OCI-LY1 (cell line): ENCODE results near the gene ABLIM2.

ENCODE experiments used
- H2AFZ ChIP-seq: fragments of 200-600 bp; sonication (generic), shearing (Covaris generic); 2 replicates; pipeline ENCODE4 v1.6.0; 2014; ENCODE audit warnings: antibody characterized with exemption, mild to moderate bottlenecking, low read length
- H3F3A ChIP-seq: fragments of 200-600 bp; sonication (generic), shearing (Covaris generic); 2 replicates; pipeline ENCODE4 v1.6.0; 2014; ENCODE audit warnings: mild to moderate bottlenecking, antibody characterized with exemption, low read length, moderate library complexity; ENCODE audit not compliant: insufficient read depth
- H3K27ac ChIP-seq: fragments of 200-600 bp; sonication (generic); 2 replicates; pipeline ENCODE4 v1.5.1; 2014; ENCODE audit warnings: low read length, mixed run types, mild to moderate bottlenecking, low read depth; ENCODE audit not compliant: poor library complexity, severe bottlenecking
- H3K27me3 ChIP-seq: fragments of 200-600 bp; sonication (generic); 2 replicates; pipeline ENCODE4 v1.6.0; 2014; ENCODE audit warnings: antibody characterized with exemption, mild to moderate bottlenecking, low read length, moderate library complexity; ENCODE audit not compliant: insufficient read depth
- H3K36me3 ChIP-seq: fragments of 200-600 bp; sonication (generic); 2 replicates; pipeline ENCODE4 v1.6.1; 2014; ENCODE audit warnings: mild to moderate bottlenecking, antibody characterized with exemption, low read length, moderate library complexity, mixed read lengths; ENCODE audit not compliant: insufficient read depth
- H3K4me1 ChIP-seq: fragments of 200-600 bp; sonication (generic); 2 replicates; pipeline ENCODE4 v1.5.1; 2014; ENCODE audit warnings: mild to moderate bottlenecking, low read length, moderate library complexity; ENCODE audit not compliant: insufficient read depth, severe bottlenecking
- H3K4me2 ChIP-seq: fragments of 200-600 bp; sonication (generic), shearing (Covaris generic); 2 replicates; pipeline ENCODE4 v1.6.1; 2014; ENCODE audit warnings: low read length
- H3K4me3 ChIP-seq: fragments of 200-600 bp; sonication (generic); 2 replicates; pipeline ENCODE4 v1.5.1; 2014; ENCODE audit warnings: low read length, low read depth, mild to moderate bottlenecking, mixed read lengths; ENCODE audit not compliant: poor library complexity, severe bottlenecking
- H3K79me2 ChIP-seq: fragments of 200-600 bp; shearing (Covaris generic); 2 replicates; pipeline ENCODE4 v1.6.1; 2016; ENCODE audit warnings: mixed run types, low read length, mixed read lengths; ENCODE audit not compliant: insufficient read depth
- H3K9ac ChIP-seq: fragments of 200-600 bp; sonication (generic), shearing (Covaris generic); 2 replicates; pipeline ENCODE4 v1.6.1; 2014; ENCODE audit warnings: mild to moderate bottlenecking, low read length, mixed read lengths
- H3K9me2 ChIP-seq: fragments of 200-600 bp; sonication (generic), shearing (Covaris generic); 2 replicates; pipeline ENCODE4 v1.6.1; 2014; ENCODE audit warnings: low read depth, mild to moderate bottlenecking, low read length, mixed read lengths
- H3K9me3 ChIP-seq: fragments of 200-600 bp; shearing (Covaris generic); 2 replicates; pipeline ENCODE4 v1.6.1; 2014; ENCODE audit warnings: low read length, mixed read lengths
- H4K20me1 ChIP-seq: fragments of 200-600 bp; sonication (generic), shearing (Covaris generic); 2 replicates; pipeline ENCODE4 v1.6.0; 2016; ENCODE audit warnings: mild to moderate bottlenecking, low read length; ENCODE audit not compliant: insufficient read depth
- CTCF ChIP-seq: fragments of 200-600 bp; sonication (generic), shearing (Covaris generic); IDR thresholded peaks from 2 replicates; pipeline ENCODE4 v1.5.1; 2017; ENCODE audit warnings: mild to moderate bottlenecking, antibody characterized with exemption, low read length, moderate library complexity, mixed read lengths
- EZH2 ChIP-seq: fragments of 200-600 bp; sonication (generic), shearing (Covaris generic); IDR thresholded peaks from 2 replicates; pipeline ENCODE4 v1.8.0; 2017; ENCODE audit warnings: borderline replicate concordance, mixed run types, mild to moderate bottlenecking, antibody characterized with exemption, low read length, moderate library complexity, mixed read lengths

The ABLIM2 gene

GRCh38 chr4:8025668-8026067, 132.9 kb downstream of the ABLIM2 start:
- H3K9ac ChIP-seq: no peak overlapping the region
- H3F3A ChIP-seq: no peaks in the 10 kb centered on the region
- no peaks in the 10 kb centered on the region for H3K79me2 ChIP-seq
- no peak overlapping the region for H3K27ac ChIP-seq
- H3K4me1 ChIP-seq: no peaks in the 10 kb centered on the region
- H3K4me2 ChIP-seq: no peak overlapping the region
- no peaks in the 10 kb centered on the region; the same call in 1 of the 2 replicates for H3K36me3 ChIP-seq
- no peak overlapping the region for H2AFZ ChIP-seq
- TF ChIP-seq CTCF: no peak
- no peak for TF ChIP-seq EZH2
- H3K27me3 ChIP-seq: no peaks in the 10 kb centered on the region
- no peaks in the 10 kb centered on the region for H3K9me2 ChIP-seq
- H4K20me1 ChIP-seq: no peaks in the 10 kb centered on the region
- no peaks in the 10 kb centered on the region for H3K9me3 ChIP-seq
- H3K4me3 ChIP-seq: no peak overlapping the region

GRCh38 chr4:8024073-8024786, 134.4 kb downstream of the ABLIM2 start:
- Histone ChIP-seq H3K9me2 (no peaks in the 10 kb centered on the region), H3K4me3 (no peak overlapping the region), H3K4me2 (no peak overlapping the region), H3K27ac (no peak overlapping the region), H3K9me3 (no peaks in the 10 kb centered on the region), H4K20me1 (no peaks in the 10 kb centered on the region), H3K9ac (no peak overlapping the region), H2AFZ (no peak overlapping the region), H3F3A (no peaks in the 10 kb centered on the region), H3K4me1 (no peaks in the 10 kb centered on the region), H3K36me3 (no peaks in the 10 kb centered on the region; the same call in 1 of the 2 replicates), H3K79me2 (no peaks in the 10 kb centered on the region), H3K27me3 (no peaks in the 10 kb centered on the region)
- TF ChIP-seq EZH2: no peak
- TF ChIP-seq CTCF: no peak

- Histone ChIP-seq H3F3A (no peaks in the 10 kb centered on the region), H2AFZ (no peak overlapping the region), H3K27me3 (no peaks in the 10 kb centered on the region), H3K79me2 (no peaks in the 10 kb centered on the region), H3K4me2 (no peak overlapping the region), H3K36me3 (no peaks in the 10 kb centered on the region; the same call in 1 of the 2 replicates), H3K9ac (no peak overlapping the region), H4K20me1 (no peaks in the 10 kb centered on the region), H3K9me3 (no peaks in the 10 kb centered on the region), H3K27ac (no peak overlapping the region), H3K4me1 (no peaks in the 10 kb centered on the region), H3K9me2 (no peaks in the 10 kb centered on the region), H3K4me3 (no peak overlapping the region)
- TF ChIP-seq EZH2 (no peak), CTCF (no peak)
Measured at GRCh38 chr4:8023696-8024033, 134.9 kb downstream of the ABLIM2 start.
